GM19043 (cell line): ENCODE data around the gene ZNF407.

Experiments used
- ATAC-seq: cut with Tn5 transposase; IDR thresholded peaks from one replicate; pipeline ENCODE4 v1.9.1; 2021; ENCODE audit warnings: low read depth; ENCODE audit not compliant: unreplicated experiment

The ZNF407 gene

DNA sequence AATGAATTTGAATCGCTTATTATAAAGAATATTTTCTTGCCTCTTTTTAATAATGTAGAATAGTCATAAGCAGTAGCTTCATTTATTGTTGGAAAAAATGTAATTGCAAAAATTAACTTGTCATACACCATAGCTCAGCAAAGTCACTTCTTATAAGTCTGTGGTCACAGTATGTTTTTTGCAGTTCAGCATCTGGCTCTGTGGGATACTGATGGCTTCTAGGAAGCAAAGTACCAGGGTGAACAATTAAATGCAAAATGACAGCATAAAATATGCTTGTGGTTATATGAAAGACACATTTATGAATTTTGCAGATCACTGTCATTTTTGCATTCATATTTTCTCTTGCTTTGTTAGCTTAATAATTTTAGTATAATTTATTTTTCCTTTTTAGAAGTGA lies 116.5 kb downstream of the ZNF407 start:
- no peak for ATAC-seq

DNA sequence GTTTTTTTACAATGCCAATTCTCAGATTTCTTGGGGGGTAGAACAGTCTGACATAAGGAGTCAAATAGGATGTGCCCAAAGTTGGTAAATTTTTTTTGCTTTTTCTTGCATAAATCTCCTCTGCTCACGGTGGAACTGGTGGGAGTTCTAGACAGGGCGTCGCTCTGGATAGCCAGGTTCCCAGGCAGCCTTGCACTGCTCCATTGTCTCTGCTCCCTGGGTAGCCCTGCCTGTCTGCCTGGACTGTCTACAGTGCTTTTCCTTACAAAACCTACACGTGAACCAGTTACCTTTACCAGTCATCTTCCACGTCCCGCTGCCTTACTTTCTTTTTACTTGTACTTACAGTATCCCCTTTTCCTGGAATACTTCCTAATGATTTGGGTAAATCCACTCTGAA lies 117.1 kb downstream of the ZNF407 start:
- no peak for ATAC-seq

DNA sequence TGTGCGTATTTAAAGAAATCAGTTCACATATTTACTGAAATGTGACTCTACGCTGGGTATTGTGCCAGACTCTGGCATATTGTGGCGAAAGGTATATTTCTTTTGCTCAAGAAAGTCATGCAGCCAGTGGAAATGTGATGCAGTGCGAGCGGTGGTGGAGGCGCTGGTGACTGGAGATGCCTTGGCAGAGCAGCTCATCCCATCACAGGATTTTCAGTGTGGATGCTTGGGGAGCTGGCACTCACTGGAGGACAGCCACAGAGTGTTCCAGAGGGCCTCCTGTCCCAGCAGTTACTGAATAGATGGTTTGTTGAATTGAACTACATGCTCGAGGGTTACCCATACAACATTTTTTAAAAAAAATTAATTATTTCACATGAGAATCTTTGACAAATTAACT lies 117.6 kb downstream of the ZNF407 start:
- no peak for ATAC-seq

DNA sequence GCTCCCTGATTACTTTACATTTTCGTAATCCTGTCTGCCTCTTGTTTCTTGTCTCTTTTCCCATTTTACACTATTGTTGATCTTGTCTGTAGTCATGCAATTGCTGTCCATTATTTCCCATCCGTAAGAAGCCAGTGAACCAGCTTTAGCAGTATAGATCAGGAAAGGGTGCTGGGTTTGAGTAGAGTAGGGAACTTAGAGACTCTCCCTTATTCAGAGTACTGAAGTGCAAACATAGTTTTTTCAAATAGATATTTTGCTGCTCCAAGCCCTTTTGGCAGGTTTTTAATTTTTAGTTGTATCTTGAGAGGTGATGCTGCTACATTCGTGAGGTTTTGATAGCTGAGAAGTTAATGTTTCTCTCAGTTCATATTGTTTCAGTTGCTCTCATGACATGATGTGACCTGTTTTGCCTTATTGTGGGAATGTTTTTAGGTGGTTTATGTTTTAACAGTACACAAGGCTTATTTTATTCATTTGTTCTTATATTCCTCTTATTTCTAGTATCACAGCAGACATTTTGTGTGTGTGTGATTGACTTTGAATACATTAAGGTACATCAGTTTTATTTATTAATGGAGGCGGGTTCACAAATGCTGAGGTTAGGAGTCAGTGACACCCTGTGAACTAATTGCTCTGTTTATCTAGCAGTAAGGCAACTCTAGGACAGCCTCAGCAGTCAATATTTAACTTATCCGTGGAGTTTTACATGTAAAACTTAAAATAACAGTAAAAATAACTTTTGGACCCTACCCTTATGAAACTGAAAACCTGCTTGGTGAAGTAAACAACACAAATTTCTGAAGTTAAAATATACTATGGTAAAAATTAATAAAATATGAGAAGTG lies 118.4 kb downstream of the ZNF407 start:
- ATAC-seq, result no peak

DNA sequence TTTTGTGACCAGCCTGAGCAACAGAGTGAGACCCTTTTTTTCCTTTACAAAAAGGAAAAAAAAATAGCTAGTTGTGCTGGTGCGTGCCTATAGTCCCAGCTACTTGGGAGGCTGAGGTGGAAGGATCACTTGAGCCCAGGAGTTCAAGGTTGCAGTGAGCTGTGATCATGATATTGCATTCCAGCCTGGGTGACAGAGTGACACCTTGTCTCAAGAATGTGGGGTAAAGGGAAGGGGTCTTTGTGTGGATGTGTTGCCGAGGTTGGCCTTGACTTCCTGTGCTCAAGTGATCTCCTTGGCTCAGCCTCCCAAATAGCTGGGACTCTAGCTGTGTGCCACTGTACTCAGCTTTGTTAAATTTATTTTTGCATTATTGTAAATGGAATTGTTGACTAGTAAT lies 120.6 kb downstream of the ZNF407 start:
- no peak for ATAC-seq

DNA sequence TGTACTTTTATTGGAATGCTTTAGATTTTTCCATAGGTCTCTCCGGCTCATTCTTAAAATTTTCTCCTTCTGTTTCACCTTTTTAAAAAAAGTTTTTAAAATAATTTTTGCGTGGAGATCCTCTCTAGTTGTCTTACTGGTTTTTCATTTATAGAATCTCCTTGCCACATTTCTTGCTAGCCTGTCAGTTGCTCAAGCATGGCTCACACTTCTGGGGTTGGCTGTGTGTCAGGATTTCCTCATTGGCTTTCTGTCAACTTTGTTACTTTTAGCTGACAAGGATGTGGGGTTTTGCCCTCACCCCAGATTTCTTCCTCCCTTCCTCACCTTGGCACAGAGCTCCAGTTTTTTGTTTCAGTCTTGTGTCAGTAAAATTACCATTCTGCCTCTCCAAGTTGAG lies 124.6 kb downstream of the ZNF407 start:
- no peak for ATAC-seq

DNA sequence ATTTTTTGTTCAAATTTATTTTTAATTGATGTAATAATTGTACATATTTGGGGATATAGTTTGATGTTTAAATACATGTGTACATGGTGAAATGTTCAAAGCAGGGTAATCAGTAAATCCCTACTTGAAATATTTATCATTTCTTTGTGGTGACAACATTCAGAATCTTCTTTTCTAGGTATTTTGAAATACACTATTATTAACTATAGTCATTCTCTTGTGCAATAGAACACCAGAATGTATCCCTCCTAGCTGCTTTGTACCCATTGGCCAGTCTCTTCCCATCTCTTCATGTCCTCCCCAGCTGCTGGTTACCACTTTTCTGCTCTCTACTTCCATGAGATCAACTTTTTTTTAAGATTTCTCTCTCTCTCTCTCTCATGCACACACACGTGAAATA lies 126.5 kb downstream of the ZNF407 start:
- no peak for ATAC-seq

DNA sequence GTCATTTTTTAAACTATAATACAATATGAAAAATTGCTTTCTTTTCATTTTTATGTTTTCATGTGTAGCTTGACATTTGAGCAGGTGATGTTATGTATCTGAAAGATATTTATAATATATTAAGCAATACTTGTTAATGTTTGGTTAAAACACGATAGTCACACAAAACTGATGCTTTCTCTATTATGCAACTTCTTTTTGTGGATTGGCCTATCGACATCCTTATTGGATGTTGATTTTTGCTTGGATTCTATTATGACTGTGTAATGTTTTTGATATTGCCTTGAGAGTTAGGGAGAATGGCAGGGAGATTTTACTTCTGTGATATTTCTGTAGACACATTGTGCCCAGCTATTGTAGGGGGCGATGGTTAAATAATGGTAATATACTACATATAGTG lies 128.0 kb downstream of the ZNF407 start:
- no peak for ATAC-seq

DNA sequence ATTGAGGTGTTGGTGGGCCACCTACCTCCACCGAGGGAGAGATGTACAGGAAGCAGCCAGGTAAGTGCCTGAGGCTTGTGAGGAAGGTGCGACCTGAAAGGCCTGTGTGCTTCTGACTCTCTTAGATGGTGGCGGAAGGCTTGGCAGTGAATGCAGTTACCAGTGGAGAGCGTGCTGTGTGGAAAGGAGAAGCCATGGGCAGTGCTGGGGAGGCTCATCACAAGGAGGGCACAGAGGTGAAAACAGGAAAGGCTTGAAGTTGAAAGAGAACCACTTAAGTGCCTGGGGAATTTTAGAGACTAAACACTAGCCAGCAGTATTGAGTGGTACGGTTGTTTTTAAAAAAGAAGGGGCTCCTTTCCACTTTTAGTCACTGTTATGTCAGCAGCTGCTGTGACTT lies 130.9 kb downstream of the ZNF407 start:
- no peak for ATAC-seq

DNA sequence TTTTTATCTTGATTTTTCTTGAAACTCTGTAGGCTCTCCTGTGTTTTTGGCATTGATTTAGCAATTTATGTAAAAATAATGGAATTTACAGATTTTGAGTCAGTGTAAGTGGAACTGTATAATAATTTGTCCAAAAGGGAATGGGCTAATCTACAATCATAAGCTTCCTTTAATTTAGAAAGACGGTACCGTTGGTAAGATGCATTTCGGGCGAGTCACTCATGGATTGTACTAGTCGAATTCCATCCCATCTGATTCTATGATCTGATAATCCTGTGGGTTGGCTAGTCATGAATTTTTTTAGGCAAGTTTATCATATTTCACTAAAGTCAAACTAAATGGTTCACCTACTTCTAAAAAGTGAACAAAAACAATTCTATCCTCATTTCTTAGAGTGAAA lies 133.4 kb downstream of the ZNF407 start:
- ATAC-seq, result no peak

DNA sequence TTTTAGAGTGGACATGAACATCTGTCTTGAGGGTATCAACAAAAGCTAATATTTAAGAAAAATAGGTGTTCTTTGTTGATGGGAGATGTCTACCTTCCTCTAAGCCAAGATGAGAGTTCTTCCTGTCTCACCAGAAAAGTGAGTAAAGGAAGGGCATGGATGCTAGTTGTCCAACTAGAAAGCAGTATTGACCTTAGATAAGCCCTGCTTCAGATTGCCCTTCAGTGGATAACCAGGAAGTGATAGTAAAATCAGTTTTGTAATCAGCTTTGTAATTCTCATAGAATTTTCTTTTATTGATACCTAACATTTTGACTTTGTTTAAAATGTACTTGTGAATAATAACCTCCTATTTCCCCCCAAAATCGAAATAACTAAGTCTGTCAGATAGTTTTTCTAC lies 134.7 kb downstream of the ZNF407 start:
- ATAC-seq, result no peak

DNA sequence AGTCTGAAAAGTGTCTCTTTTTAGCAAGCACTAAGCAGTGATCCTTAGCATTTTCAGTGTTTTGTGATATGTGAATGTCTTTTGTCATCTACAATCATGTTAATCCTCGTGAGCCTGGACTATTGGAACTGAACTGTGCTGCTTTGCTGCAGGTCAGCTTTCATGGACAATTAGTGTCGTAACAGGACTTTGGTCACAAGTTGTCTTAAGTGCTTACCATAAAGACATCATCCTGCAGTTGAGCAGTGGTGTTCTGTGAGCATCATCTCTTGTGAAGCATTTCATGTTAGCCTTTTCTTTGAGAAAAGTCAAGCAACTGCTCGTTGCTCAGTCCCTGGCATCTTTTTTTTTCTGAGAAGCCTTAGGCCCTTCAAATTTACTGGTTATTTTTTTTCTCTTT lies 135.9 kb downstream of the ZNF407 start:
- ATAC-seq, result no peak

DNA sequence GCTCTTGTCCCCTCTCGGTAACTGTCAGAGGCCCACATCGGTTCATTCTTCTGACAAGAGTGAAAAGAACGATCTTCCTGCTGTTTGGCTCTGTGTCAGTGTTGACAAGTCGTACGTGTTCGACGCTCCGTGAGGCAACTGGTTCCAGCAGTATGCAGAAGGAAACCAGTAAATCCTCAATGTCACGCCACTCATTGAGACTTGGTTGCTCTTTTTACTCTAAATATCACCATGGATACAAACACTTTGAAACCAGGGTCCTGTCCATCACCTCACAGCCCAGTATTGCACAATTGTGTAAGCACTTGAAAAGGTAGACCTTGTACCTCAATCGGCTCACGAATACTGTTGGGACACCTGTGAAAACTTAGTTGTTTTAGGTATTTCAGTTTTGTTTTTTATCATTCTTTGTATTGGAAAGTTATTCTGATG lies 136.4 kb downstream of the ZNF407 start:
- no peak for ATAC-seq

DNA sequence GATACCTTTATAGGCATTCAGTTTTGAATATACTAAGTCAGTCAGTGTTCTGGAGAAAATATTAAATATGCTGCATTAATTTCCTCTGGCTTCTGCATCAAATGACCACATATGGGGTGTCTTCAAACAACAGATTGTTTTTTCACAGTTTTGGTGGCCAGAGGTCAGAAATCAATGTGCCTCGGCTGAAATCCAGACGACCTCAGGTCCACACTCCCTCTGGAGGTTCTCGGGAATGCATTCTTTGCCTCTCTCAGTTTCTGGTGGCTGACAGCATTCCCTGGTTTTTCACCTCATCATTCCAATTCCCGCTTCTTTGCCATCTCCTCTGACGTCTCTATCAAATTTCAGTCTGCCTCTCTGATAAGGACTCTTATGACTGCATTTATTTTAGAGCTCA lies 142.3 kb downstream of the ZNF407 start:
- no peak for ATAC-seq

DNA sequence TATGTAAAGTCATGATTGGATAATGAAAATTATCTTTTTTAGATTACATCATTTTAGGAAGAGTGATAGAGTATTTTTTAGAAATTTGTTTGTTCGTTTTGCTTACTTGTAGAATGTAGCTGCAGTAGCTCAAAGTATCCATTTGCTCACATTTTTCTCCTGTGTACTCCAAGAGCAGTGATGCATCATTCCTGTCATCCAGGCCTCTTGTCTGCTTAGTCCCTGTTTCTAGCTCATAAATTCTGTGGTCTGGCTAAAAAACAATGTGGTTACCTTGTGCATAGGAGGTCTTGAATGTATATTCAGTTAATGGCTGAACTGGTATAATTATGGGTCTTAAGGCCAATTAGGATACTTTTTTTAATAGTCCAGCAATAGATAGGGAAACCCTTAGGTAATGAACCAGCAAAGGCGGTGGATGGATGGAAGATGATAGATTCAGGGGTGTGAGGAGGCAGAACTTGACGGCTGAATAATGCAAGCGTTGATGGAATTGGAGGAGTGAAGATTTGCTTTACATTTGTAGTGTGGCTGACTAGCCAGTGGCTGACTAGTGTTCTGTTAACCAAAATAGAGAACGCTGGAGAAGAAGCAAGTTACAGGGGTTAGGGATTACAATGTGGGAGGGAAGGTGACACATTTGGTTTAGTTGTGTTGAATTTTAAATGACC lies 145.0 kb downstream of the ZNF407 start:
- no peak for ATAC-seq

DNA sequence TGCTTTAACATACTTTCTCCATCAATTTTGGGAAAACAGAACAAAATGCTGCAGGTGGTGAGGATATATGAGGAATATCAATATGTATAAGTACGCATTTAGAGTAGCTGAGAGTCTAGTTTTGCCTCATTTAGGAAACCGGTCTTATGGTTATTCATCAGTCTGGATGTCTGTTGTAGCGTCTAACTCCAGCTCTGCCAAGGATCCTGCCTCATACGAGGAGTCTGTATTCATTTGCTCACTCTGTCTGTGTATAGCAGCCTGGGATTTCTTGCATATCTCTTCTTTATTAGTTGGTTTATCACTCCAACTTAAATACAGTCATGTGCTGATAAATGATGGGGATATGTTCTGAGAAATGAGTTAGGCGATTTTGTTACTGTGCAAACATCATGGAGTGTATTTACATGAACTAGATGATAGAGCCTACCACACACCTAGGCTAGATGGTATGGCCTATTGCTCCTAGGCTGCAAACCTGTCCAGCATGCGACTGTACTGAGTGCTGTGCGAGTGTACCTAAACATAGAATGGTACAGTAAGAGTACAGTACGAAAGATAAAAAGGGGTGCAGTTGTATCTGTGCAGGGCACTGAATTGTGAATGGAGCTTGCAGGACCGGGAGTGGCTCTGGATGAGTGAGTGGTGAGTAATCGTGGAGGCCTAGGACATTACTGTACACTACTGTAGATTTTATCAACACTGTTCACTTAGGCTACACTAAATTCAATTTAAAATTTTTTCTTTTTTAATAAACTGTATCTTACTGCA lies 148.1 kb downstream of the ZNF407 start:
- ATAC-seq, result no peak

DNA sequence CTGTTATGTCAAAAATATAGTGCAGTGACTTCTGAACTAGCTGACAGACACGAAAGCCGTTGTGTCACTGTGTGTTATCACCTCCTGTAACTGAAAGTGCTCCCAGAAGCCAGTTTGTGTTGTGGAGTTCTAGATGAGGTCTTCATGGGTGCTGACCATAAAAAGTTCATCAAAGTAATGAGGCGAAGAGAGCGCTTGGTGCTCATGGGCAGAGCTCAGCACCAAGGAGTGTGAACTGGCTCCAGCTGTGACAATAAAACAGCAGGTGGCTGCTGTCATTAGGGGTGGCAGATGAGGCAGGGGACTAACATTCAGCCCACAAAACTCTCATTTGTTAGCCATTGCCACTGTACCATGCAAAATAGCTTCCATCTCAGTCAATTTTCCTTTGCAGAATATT lies 151.1 kb downstream of the ZNF407 start:
- no peak for ATAC-seq

DNA sequence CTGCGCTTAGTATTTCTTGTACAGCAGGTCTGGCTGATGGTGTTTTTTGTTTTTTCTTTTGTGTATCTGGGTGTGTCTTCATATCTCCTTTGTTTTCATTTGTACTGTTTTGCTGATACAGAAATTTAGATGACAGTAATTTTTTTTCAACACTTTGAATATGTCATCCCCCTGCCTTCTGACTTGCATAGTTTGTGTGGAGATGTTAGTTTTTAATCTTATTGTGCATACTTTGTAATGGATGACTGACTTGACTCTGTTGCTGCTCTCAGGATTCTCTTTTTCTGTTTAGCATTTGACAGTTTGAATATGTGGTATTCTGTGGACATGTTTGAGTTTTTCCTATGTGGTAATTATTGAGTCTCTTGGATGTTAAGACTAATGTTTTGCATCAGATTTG lies 161.3 kb downstream of the ZNF407 start:
- ATAC-seq, result no peak

DNA sequence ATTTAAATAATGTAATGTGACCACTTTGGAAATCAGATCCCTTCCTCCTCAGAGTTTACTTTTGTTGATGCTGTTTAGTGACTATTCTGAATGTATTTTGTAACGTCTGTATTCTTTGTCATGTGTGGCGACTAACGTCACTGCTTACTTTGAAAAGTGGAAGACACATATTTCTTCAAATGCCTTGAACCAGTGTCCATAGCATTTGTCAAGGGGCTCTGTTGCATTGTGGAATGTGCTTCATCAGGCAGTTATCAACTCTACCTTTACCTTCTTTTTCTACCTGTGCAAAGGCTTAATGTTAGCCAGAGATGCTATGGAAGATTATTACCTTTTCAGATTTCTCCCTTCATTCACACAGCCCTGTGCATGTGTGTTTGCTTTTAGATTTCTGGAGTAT lies 162.4 kb downstream of the ZNF407 start:
- no peak for ATAC-seq

DNA sequence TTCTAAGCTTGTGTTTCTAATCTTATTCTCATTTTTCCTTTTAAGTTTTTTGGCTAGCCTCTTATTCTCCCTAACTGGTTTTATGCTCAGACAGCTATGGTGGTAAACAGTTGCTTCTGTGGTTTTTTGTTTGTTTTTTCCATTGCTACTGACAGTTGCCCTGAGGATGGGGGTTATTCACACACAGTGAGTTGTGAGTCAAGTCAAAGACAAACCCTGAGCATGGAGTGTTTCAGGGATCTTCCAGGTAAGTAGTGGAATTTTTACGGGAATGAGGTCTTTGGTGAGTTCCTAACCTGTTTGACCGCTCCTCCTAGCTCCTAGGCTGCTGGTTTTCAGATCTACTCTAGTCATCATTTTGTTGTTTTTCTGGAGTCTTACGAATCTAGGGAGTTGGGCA lies 162.8 kb downstream of the ZNF407 start:
- ATAC-seq, result no peak

DNA sequence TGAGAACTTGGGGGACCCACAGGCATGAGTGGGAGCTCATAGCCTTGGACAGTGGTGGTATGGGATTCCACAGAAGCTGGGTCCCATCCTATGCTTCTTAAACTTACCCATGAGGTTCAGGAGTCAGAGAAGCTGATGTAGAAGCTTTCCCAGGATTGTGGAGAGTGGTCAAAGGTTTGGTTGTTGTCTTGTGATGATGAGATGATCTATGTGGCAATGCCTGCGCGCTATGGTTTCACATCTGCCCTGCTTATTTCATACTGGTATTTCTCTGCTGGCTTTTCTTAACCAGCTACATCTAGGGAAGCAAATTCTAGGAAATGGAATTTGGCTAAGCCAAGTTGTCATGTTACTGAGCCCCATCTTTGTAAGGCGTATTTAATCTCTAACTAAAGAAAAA lies 168.6 kb downstream of the ZNF407 start:
- ATAC-seq, result no peak

DNA sequence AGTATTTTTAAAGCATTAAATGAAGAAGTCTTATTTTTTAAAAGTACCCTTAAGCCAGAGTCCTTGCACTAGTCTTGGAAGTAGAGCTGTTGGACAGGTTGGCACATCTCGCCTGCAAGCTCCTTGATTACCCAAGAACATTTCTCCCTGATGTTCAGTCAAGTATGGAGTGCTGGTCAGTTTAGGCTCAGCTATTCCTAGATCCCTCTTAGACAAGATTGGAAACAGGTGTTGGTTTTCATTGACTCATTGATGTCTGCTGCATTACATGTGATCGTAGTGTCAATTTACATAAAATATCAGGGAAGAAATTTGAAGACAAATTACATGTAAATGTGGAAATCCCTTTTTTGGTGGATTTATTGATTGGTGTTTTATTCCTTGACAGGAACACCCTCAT lies 170.4 kb downstream of the ZNF407 start:
- no peak for ATAC-seq
